Suprapubic skin (tissue), 4 donors: ENCODE data around the gene OSGEP. TPM values are rescaled to one million over a fixed set of nuclear protein-coding genes. Genes with fewer than 3 reads are reported as not detected.
"Not testable (repeated sequence)": the region's sequence is repeated elsewhere in the genome, so short reads cannot be mapped to it uniquely, and the experiment has no call there.

ENCODE experiments used
- DNase-seq, 2 donors: peaks; one replicate each; pipeline ENCODE4 v3.0.0-alpha.2; 2019; ENCODE audit warnings: low spot score in 2 of 2
- H3K27ac ChIP-seq: fragments of 200-600 bp; sonication (generic); one replicate; pipeline ENCODE4 v1.5.1; 2019
- H3K27me3 ChIP-seq: fragments of 200-600 bp; sonication (generic); one replicate; pipeline ENCODE4 v1.5.1; 2019
- H3K36me3 ChIP-seq: fragments of 200-600 bp; sonication (generic); one replicate; pipeline ENCODE4 v1.5.1; 2019
- H3K4me1 ChIP-seq: fragments of 200-600 bp; sonication (generic); one replicate; pipeline ENCODE4 v1.5.1; 2019
- H3K4me3 ChIP-seq: fragments of 200-600 bp; sonication (generic); one replicate; pipeline ENCODE4 v1.5.1; 2019; ENCODE audit warnings: mild to moderate bottlenecking
- H3K9me3 ChIP-seq: fragments of 200-600 bp; sonication (generic); one replicate; pipeline ENCODE4 v1.5.1; 2019
- EP300 ChIP-seq: sonication (generic); formaldehyde crosslinking; IDR thresholded peaks from one replicate; pipeline ENCODE4 v1.6.1; 2017; ENCODE audit warnings: antibody characterized with exemption
- POLR2A ChIP-seq, 2 donors: fragments of 450-650 bp; IDR thresholded peaks; one replicate each; pipeline ENCODE4 v1.6.1; 2017; ENCODE audit warnings: antibody characterized with exemption in 2 of 2, mild to moderate bottlenecking in 2 of 2, moderate library complexity in 2 of 2
- POLR2AphosphoS5 ChIP-seq, 3 donors: sonication (generic); formaldehyde crosslinking; IDR thresholded peaks; one replicate each; pipeline ENCODE4 v1.6.1; 2017; ENCODE audit warnings: antibody characterized with exemption in 3 of 3
- WGBS: methylation state at CpG from one replicate; pipeline ENCODE4 v1.1.5; 2018; 5-methylcytosine and 5-hydroxymethylcytosine counted together
- total RNA-seq, 4 donors: library from RNA; depleted of rRNA; stranded (reverse); fragments of >200 nt; gene quantifications; one replicate each; pipeline ENCODE4 v1.1.0, GENCODE V29; 2016
- TF ChIP-seq, protein P1 (sequence below), 2 donors: fragments of 200-600 bp in 1 of 2; fragments of 450-650 bp in 1 of 2; sonication (generic) in 1 of 2; IDR thresholded peaks; one replicate each; pipeline ENCODE4 v1.5.1; 2016 to 2019; ENCODE audit warnings: antibody characterized with exemption in 2 of 2, mild to moderate bottlenecking in 1 of 2, moderate library complexity in 1 of 2

OSGEP gene
- total RNA-seq, 4 donors from 2014 or later: 40.8 to 91.0 (median 44.8) TPM

DNA sequence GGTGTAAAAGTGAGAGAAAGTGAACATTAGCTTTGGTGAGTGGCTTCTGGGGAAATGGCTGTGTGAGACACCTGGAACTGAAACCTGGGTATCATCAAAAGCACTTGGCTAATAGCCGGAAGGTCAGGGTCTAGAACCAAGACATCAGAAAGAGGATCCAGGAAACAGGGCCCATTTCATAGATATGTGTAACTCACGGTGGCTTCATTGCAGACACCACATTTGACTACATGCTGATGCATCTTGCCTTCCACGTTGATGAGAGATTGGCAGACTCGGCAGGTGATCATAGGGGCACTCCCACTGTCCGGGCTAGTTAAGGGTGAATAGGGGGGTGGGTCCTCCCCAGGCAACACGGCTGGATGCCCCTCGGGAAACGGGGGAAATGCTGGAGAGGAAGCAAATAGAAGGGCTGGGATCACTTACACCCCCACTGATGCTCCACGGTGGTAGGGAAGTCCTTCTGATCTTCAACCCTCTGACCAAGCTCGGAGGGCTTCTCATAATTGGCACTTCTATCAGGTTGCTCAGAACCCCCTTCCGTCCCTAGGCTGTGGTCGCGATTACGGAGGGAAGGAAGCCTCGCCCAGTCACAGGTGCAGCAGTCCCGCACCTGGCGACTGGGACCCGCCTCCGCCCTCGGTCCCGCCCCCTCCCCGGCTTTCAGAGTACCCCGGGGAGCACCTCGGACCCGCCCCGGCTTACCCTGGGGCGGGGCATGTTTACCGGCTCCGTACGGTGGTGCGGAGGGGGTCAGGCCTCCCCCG lies 6.0 kb upstream of the OSGEP start:
- peak overlapping the region; percentile 80 for H3K4me3 ChIP-seq
- H3K4me1 ChIP-seq: peaks cover 31% of the 10 kb centered on the region
- 9% methylated on average over 14 of the region's 32 CpGs for WGBS
- no peaks in the 10 kb centered on the region for H3K9me3 ChIP-seq
- peaks cover 27% of the 10 kb centered on the region for H3K36me3 ChIP-seq
- peak overlapping the region; percentile 95 for H3K27ac ChIP-seq
- TF ChIP-seq EP300 (no peak), POLR2AphosphoS5 (IDR thresholded peaks at IDR 0.05) (no peak), POLR2A (IDR thresholded peaks at IDR 0.05) (no peak)
- TF ChIP-seq, protein P1, sequence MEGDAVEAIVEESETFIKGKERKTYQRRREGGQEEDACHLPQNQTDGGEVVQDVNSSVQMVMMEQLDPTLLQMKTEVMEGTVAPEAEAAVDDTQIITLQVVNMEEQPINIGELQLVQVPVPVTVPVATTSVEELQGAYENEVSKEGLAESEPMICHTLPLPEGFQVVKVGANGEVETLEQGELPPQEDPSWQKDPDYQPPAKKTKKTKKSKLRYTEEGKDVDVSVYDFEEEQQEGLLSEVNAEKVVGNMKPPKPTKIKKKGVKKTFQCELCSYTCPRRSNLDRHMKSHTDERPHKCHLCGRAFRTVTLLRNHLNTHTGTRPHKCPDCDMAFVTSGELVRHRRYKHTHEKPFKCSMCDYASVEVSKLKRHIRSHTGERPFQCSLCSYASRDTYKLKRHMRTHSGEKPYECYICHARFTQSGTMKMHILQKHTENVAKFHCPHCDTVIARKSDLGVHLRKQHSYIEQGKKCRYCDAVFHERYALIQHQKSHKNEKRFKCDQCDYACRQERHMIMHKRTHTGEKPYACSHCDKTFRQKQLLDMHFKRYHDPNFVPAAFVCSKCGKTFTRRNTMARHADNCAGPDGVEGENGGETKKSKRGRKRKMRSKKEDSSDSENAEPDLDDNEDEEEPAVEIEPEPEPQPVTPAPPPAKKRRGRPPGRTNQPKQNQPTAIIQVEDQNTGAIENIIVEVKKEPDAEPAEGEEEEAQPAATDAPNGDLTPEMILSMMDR (IDR thresholded peaks at IDR 0.05): no peak
- DNase-seq: peak in 1 of 2 donors; percentile 83
- H3K27me3 ChIP-seq: no peaks in the 10 kb centered on the region

DNA sequence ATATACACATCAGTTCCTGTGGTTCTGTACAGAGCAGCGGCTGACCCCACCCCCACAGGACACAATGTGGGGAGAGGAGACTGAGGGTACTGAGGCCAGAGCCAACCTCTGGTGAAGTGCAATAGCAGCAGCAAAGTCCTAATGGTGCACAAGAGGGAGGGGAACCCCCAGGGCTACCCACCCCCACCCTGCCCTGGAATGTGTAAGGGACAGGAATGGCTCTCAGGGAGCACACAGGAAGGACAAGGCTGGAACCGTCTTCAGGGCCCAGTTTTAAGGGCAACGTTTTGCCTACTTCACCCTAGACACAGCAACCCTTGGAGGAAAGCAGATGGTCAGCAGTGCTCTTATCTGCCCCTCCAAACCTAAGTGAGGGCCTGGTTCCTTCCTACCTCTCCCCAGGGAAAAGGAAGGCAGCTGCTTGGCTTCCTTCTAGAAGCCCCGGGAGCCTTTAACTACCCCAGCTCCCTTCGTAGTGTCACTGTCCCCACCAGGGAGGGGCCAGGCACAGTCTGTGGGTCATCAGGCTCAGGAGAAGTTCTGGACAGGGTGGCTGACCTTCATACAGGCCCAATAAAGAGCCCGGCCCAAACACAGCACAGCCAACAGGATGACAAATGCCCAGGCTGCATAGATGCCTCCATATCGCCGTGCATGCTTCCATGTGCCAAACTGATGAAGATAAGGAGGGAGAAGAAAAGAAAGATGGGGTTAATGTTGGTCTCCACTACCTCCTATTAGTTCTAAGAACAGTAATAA lies 3.6 kb upstream of the OSGEP start:
- Histone ChIP-seq H3K36me3 (peaks cover 27% of the 10 kb centered on the region), H3K27me3 (no peaks in the 10 kb centered on the region), H3K9me3 (no peaks in the 10 kb centered on the region), H3K4me3 (no peak overlapping the region), H3K4me1 (peaks cover 42% of the 10 kb centered on the region), H3K27ac (no peak overlapping the region)
- WGBS: 67% methylated on average over 6 of the region's 8 CpGs
- no peak for TF ChIP-seq EP300
- DNase-seq: no peak

DNA sequence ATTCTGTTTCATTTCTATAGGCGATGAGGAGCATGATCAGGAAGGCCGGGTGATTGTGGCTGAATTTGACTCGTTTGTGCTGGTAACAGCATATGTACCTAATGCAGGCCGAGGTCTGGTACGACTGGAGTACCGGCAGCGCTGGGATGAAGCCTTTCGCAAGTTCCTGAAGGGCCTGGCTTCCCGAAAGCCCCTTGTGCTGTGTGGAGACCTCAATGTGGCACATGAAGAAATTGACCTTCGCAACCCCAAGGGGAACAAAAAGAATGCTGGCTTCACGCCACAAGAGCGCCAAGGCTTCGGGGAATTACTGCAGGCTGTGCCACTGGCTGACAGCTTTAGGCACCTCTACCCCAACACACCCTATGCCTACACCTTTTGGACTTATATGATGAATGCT lies 2.4 kb upstream of the OSGEP start:
- H3K27ac ChIP-seq: no peak overlapping the region
- H3K27me3 ChIP-seq: no peaks in the 10 kb centered on the region
- H3K9me3 ChIP-seq: no peaks in the 10 kb centered on the region
- WGBS: 52% methylated on average over 3 of the region's 13 CpGs
- DNase-seq: no peak
- H3K4me1 ChIP-seq: peaks cover 38% of the 10 kb centered on the region
- H3K4me3 ChIP-seq: no peak overlapping the region
- TF ChIP-seq EP300: no peak
- TF ChIP-seq, protein P1 (IDR thresholded peaks at IDR 0.05): no peak
- no peak for TF ChIP-seq POLR2A (IDR thresholded peaks at IDR 0.05)
- TF ChIP-seq POLR2AphosphoS5 (IDR thresholded peaks at IDR 0.05): no peak
- H3K36me3 ChIP-seq: peaks cover 30% of the 10 kb centered on the region

DNA sequence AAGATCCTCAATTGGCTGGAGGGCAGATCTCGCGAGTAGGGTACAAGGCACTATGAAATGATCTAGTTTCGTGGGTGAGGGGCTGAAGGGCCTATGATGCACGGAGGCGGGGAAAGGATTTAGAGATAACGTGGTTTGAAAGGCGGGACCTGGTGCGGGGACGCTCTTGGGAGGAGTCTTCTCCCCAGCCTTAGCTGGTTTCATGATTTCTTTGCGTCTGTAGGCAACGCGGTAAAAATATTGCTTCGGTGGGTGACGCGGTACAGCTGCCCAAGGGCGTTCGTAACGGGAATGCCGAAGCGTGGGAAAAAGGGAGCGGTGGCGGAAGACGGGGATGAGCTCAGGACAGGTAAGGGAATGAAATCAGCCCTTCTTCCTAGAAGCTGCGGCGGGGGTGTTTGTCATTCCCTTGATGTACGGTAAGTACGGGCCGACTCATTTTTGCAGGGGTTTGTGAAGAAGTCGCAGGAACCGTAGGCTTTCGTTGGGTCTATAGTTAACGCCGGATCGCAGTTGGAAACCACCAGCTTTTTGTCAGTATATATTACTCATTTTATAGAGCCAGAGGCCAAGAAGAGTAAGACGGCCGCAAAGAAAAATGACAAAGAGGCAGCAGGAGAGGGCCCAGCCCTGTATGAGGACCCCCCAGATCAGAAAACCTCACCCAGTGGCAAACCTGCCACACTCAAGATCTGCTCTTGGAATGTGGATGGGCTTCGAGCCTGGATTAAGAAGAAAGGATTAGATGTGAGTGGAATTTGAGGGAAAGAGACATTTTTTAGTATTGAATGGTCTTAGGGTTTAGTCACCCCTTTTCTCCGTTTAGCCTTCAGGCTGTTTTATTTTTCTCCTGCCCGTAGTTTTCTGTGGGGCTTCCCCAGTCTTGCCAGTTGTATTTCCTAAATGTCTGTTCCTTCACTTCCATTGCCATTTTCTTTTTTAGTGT lies 1.0 kb upstream of the OSGEP start:
- peaks cover 35% of the 10 kb centered on the region for H3K4me1 ChIP-seq
- DNase-seq: peak in 1 of 2 donors; percentile 78
- H3K9me3 ChIP-seq: no peaks in the 10 kb centered on the region
- no peaks in the 10 kb centered on the region for H3K27me3 ChIP-seq
- H3K27ac ChIP-seq: peak overlapping the region; percentile 92
- peaks cover 43% of the 10 kb centered on the region for H3K36me3 ChIP-seq
- no peak for TF ChIP-seq EP300
- TF ChIP-seq, protein P1 (IDR thresholded peaks at IDR 0.05): no peak
- TF ChIP-seq POLR2AphosphoS5 (IDR thresholded peaks at IDR 0.05): no peak
- TF ChIP-seq POLR2A (IDR thresholded peaks at IDR 0.05): no peak
- WGBS: 1% methylated on average over 39 of the region's 39 CpGs
- H3K4me3 ChIP-seq: peak overlapping the region; percentile 57

DNA sequence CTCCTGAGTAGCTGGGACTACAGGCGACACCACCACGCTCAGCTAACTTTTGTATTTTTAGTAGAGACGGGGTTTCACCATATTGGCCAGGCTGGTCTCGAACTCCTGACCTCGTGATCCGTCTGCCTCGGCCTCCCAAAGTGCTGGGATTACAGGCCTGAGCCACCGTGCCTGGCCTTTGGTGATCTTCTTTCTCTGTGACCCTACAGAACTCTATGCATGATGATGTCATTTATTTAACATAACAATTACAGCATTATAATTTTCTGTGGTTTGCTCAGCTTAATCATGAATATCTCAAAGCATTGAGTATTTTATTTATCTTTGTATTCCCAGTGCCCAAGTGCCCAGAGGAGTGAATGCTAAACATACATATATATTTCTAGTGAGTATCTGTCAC lies 1.8 kb downstream of the OSGEP start:
- H3K27me3 ChIP-seq, H3K9me3 ChIP-seq, H3K4me3 ChIP-seq, H3K27ac ChIP-seq: not testable (repeated sequence)
- peaks cover 26% of the 10 kb centered on the region for H3K4me1 ChIP-seq
- DNase-seq: peak in 1 of 2 donors; percentile 7
- 95% methylated on average over 8 of the region's 8 CpGs for WGBS
- H3K36me3 ChIP-seq: peaks cover 57% of the 10 kb centered on the region
